Nephron (organoid): ENCODE data around the gene MRPL9.

ENCODE experiments used
- H3K27ac Mint-ChIP-seq, 3 experiments: 2 replicates each; pipeline ENCODE4 v1.8.0; 2020; ENCODE audit warnings: mixed read lengths in 3 of 3, mild to moderate bottlenecking in 2 of 3, moderate library complexity in 1 of 3
- H3K27me3 Mint-ChIP-seq: 2 replicates; pipeline ENCODE4 v1.8.0; 2021; ENCODE audit warnings: low read depth, mild to moderate bottlenecking, moderate library complexity, mixed read lengths
- H3K36me3 Mint-ChIP-seq: 2 replicates; pipeline ENCODE4 v1.8.0; 2020; ENCODE audit warnings: low read depth, mixed read lengths
- H3K4me1 Mint-ChIP-seq: 2 replicates; pipeline ENCODE4 v1.8.0; 2020; ENCODE audit warnings: mixed read lengths
- H3K4me3 Mint-ChIP-seq, 3 experiments: 2 replicates each; pipeline ENCODE4 v1.8.0; 2020; ENCODE audit warnings: mild to moderate bottlenecking in 3 of 3, mixed read lengths in 3 of 3, moderate library complexity in 2 of 3
- H3K9me3 Mint-ChIP-seq: 2 replicates; pipeline ENCODE4 v1.8.0; 2020; ENCODE audit warnings: mixed read lengths
- CTCF ChIP-seq, 3 experiments: fragments of 200-600 bp; sonication (generic); IDR thresholded peaks; one replicate each; pipeline ENCODE4 v1.5.0; 2021; ENCODE audit warnings: antibody characterized with exemption in 3 of 3; ENCODE audit not compliant: unreplicated experiment in 3 of 3

Gene MRPL9

GRCh38 chr1:151762941-151763921 lies at the start of gene MRPL9:
Gene MRPL9, minus strand, starts transcription at chr1:151763496. Its CDS starts 17 bp downstream, at chr1:151763479.
- Mint-ChIP-seq H3K4me3 (peak within 1 kb of the TSS; percentile 84 to 94 (median 92)), H3K36me3 (peaks cover 34% of the 10 kb centered on the region), H3K4me1 (peaks cover 12% of the 10 kb centered on the region), H3K27ac (peak within 1 kb of the TSS; percentile 97 to 99 (median 98)), H3K9me3 (no peaks in the 10 kb centered on the region), H3K27me3 (peaks cover 6% of the 10 kb centered on the region)
- TF ChIP-seq CTCF (IDR thresholded peaks at IDR 0.05; ENCODE audit: unreplicated experiment in 3 of 3), result no peak

- Mint-ChIP-seq H3K27ac (no peak overlapping the region), H3K36me3 (no peaks in the 10 kb centered on the region), H3K4me3 (no peak overlapping the region), H3K27me3 (peaks cover 37% of the 10 kb centered on the region), H3K4me1 (no peaks in the 10 kb centered on the region), H3K9me3 (no peaks in the 10 kb centered on the region)
- TF ChIP-seq CTCF (IDR thresholded peaks at IDR 0.05; ENCODE audit: unreplicated experiment in 3 of 3), result no peak
Observed at GRCh38 chr1:151811181-151811580, 47.9 kb upstream of the MRPL9 start.

DNA sequence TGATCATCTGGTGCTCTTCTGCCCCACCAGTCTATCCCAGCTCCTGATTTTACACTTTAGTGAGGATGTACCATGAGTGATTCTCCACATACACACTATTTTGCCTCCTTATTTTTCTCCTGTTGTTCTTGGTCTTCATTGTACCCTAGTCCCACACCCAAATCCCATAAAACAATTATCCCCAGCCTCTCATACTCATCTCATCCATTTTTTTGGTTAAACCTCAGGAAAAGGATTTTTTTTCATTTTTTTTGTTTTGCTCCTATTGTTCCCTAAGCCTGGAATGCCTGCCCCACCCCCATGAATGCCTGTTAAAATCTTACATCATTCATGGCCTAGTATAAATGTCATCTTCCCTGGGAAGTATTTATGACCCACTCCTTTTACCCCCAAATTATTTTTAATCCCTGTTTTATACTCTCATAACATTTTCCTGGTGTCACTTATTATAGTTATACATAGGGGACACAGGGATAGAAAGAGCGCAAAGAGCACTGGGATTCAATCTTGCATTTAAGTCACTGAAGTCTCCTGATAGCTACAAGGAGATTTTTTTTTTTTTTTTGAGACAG lies 46.8 kb upstream of the MRPL9 start:
- no peaks in the 10 kb centered on the region for H3K4me1 Mint-ChIP-seq
- H3K36me3 Mint-ChIP-seq, result no peaks in the 10 kb centered on the region
- no peak overlapping the region for H3K4me3 Mint-ChIP-seq
- H3K27me3 Mint-ChIP-seq, result peaks cover 40% of the 10 kb centered on the region
- H3K9me3 Mint-ChIP-seq, result no peaks in the 10 kb centered on the region
- peak overlapping the region in 1 of 3 experiments; percentile 4 for H3K27ac Mint-ChIP-seq
- no peak for TF ChIP-seq CTCF (IDR thresholded peaks at IDR 0.05; ENCODE audit: unreplicated experiment in 3 of 3)

DNA sequence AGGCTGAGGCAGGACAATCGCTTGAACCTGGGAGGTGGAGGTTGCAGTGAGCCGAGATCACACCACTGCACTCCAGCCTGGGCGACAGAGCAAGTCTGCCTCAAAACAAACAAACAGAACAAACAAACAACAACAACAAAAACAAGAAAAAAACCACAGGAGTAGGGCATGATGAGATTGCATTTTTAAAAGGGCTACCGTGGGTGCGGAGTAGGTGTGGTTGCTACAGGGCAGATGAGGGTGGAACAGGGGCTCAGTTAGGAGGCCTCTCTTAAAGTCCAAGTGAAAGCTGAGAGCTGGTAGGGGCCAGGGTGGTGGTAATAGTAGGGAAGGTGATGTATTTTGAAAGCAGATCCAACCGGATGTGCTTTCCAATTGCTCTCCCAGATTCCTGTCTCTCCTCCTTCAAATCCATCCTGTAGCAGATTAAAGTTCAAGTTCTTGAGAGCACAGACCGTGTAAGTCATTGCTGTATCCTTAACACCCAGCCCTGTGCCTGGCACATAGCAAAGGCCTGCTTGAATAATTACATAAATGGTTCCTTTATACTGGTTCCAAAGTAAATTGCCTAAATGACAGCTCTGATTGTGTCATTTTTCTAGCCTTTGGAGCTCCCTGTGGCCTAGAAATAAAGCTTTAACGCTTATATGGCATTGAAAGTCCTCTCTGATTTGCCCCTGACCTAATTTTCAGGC lies 46.1 kb upstream of the MRPL9 start:
- Mint-ChIP-seq H3K4me1 (no peaks in the 10 kb centered on the region), H3K4me3 (no peak overlapping the region), H3K27ac (no peak overlapping the region), H3K36me3 (no peaks in the 10 kb centered on the region), H3K27me3 (peaks cover 40% of the 10 kb centered on the region), H3K9me3 (no peaks in the 10 kb centered on the region)
- TF ChIP-seq CTCF (IDR thresholded peaks at IDR 0.05; ENCODE audit: unreplicated experiment in 3 of 3), result no peak

DNA sequence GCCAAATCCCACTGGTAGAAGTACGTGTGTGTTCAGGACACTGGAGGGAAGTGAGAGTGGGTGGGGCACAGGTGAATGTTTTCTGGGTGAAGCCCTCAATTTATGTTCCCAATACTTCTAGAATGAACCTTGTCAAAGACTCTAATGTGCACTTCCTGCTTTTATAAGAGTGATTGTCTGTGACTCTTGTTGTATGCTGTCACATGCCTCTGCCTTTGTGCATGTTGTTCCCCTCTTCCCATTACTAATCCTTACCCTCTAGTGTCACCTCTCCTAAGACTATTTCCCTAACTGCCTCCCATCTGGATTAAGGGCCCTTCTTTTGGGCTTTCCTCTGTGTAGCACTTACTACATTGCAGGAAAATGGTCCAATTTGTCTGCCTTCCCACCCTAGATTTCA lies 44.5 kb upstream of the MRPL9 start:
- no peak overlapping the region for H3K27ac Mint-ChIP-seq
- H3K4me1 Mint-ChIP-seq, result no peaks in the 10 kb centered on the region
- TF ChIP-seq CTCF (IDR thresholded peaks at IDR 0.05; ENCODE audit: unreplicated experiment in 3 of 3), result no peak
- no peaks in the 10 kb centered on the region for H3K9me3 Mint-ChIP-seq
- no peaks in the 10 kb centered on the region for H3K36me3 Mint-ChIP-seq
- H3K4me3 Mint-ChIP-seq, result no peak overlapping the region
- H3K27me3 Mint-ChIP-seq, result peaks cover 52% of the 10 kb centered on the region
